Measurements from ENCODE around the gene SREBF1. TPM values are rescaled to one million over a fixed set of nuclear protein-coding genes. Genes with fewer than 3 reads are reported as not detected.

The SREBF1 gene
- total RNA-seq, 1 donor: 115 TPM

DNA sequence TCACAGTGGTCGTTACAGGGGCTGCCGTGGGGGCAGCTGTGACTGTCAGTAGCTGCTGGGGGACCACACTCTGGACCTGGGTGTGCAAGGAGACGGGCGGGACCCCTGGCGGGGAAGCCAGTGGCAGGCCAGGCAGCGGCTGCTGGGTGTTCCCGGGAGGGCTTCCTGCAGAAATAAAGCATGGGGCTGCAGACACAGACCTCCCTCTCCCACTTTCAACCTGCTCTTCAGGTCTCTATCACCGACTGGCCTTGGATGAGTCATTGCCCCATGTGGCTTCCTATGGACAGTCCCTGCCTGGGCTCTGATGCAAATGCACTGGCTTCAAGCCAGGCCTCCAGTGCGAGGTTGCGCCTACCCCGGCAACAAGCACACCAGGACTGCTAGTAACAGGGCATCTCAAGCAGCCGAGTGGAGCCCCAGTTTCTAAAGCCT is 17.2 kb downstream of the SREBF1 start:
- Histone ChIP-seq H3K79me2 (ENCODE audit: insufficient read depth, low read length) (peaks cover 33% of the 10 kb centered on the region), H3K9me3 (ENCODE audit: low read depth, low read length) (no peaks in the 10 kb centered on the region), H3K27ac (ENCODE audit: low read depth, low read length) (no peak overlapping the region), H3K4me1 (ENCODE audit: insufficient read depth, low read length) (peaks cover 33% of the 10 kb centered on the region), H2AFZ (ENCODE audit: low read length) (no peak overlapping the region), H3K4me3 (ENCODE audit: insufficient read depth, low read length) (no peak overlapping the region), H3K27me3 (ENCODE audit: insufficient read depth, low read length) (no peaks in the 10 kb centered on the region), H3K36me3 (ENCODE audit: insufficient read depth, low read length) (peaks cover 25% of the 10 kb centered on the region), H4K20me1 (ENCODE audit: insufficient read depth, low read length) (peaks cover 55% of the 10 kb centered on the region), H3K4me2 (ENCODE audit: insufficient read depth, low read length) (no peak overlapping the region)
- TF ChIP-seq, protein P1, sequence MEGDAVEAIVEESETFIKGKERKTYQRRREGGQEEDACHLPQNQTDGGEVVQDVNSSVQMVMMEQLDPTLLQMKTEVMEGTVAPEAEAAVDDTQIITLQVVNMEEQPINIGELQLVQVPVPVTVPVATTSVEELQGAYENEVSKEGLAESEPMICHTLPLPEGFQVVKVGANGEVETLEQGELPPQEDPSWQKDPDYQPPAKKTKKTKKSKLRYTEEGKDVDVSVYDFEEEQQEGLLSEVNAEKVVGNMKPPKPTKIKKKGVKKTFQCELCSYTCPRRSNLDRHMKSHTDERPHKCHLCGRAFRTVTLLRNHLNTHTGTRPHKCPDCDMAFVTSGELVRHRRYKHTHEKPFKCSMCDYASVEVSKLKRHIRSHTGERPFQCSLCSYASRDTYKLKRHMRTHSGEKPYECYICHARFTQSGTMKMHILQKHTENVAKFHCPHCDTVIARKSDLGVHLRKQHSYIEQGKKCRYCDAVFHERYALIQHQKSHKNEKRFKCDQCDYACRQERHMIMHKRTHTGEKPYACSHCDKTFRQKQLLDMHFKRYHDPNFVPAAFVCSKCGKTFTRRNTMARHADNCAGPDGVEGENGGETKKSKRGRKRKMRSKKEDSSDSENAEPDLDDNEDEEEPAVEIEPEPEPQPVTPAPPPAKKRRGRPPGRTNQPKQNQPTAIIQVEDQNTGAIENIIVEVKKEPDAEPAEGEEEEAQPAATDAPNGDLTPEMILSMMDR (IDR thresholded peaks at IDR 0.05; ENCODE audit: extremely low read depth, low read depth, low read length): no peak
- DNase-seq (ENCODE audit: insufficient read length, low spot score, missing footprints): peak; percentile 99

DNA sequence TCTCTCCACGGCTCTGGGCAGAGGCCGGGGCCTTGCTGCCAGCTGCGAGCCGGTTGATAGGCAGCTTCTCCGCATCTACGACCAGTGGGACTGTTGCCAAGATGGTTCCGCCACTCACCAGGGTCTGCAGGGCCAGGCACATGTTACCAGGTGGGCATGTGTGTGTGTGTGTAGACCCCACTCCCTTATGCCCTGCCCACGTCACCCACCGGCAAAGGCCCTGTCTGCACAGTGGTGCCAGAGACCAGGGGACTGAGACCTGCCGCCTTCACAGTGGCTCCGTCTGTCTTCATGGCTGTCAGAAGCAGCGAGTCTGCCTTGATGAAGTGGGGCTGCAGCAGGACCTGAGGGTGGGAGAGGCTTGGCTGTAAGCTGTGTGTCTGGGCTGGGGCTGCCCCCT is 17.7 kb downstream of the SREBF1 start:
- Histone ChIP-seq H3K79me2 (ENCODE audit: insufficient read depth, low read length) (peaks cover 29% of the 10 kb centered on the region), H3K4me1 (ENCODE audit: insufficient read depth, low read length) (peaks cover 29% of the 10 kb centered on the region), H3K9me3 (ENCODE audit: low read depth, low read length) (no peaks in the 10 kb centered on the region), H3K27ac (ENCODE audit: low read depth, low read length) (no peak overlapping the region), H3K4me2 (ENCODE audit: insufficient read depth, low read length) (no peak overlapping the region), H3K27me3 (ENCODE audit: insufficient read depth, low read length) (no peaks in the 10 kb centered on the region), H2AFZ (ENCODE audit: low read length) (no peak overlapping the region), H4K20me1 (ENCODE audit: insufficient read depth, low read length) (peaks cover 51% of the 10 kb centered on the region), H3K36me3 (ENCODE audit: insufficient read depth, low read length) (peaks cover 25% of the 10 kb centered on the region), H3K4me3 (ENCODE audit: insufficient read depth, low read length) (no peak overlapping the region)
- DNase-seq (ENCODE audit: insufficient read length, low spot score, missing footprints): peak; percentile 88
- TF ChIP-seq, protein P1 (IDR thresholded peaks at IDR 0.05; ENCODE audit: extremely low read depth, low read depth, low read length): no peak

DNA sequence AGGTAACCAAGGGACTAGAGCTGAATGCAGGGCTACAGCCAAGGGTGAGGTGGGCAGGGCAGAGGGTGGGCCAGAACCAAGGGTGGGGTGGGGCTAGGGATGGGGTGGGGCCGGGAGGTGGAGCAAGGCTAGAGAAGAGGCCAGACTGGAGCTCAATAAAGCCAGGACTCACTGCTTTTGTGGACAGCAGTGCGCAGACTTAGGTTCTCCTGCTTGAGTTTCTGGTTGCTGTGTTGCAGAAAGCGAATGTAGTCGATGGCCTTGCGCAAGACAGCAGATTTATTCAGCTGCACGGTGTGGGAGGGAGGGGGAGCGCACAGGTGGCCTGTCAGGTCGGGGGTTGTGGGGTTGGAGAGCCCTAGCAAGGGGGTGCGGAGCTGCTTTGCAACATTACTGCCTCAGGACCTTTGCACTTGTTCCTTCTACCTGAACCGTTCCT is 18.7 kb downstream of the SREBF1 start:
- H3K79me2 ChIP-seq (ENCODE audit: insufficient read depth, low read length): peaks cover 26% of the 10 kb centered on the region
- H3K4me2 ChIP-seq (ENCODE audit: insufficient read depth, low read length): no peak overlapping the region
- H3K9me3 ChIP-seq (ENCODE audit: low read depth, low read length): no peaks in the 10 kb centered on the region
- H2AFZ ChIP-seq (ENCODE audit: low read length): no peak overlapping the region
- H3K36me3 ChIP-seq (ENCODE audit: insufficient read depth, low read length): peaks cover 26% of the 10 kb centered on the region
- no peak overlapping the region for H3K4me3 ChIP-seq (ENCODE audit: insufficient read depth, low read length)
- no peak overlapping the region for H3K27ac ChIP-seq (ENCODE audit: low read depth, low read length)
- H3K27me3 ChIP-seq (ENCODE audit: insufficient read depth, low read length): no peaks in the 10 kb centered on the region
- H4K20me1 ChIP-seq (ENCODE audit: insufficient read depth, low read length): peaks cover 47% of the 10 kb centered on the region
- H3K4me1 ChIP-seq (ENCODE audit: insufficient read depth, low read length): peaks cover 21% of the 10 kb centered on the region
- DNase-seq (ENCODE audit: insufficient read length, low spot score, missing footprints): peak; percentile 95
- TF ChIP-seq, protein P1 (IDR thresholded peaks at IDR 0.05; ENCODE audit: extremely low read depth, low read depth, low read length): no peak

DNA sequence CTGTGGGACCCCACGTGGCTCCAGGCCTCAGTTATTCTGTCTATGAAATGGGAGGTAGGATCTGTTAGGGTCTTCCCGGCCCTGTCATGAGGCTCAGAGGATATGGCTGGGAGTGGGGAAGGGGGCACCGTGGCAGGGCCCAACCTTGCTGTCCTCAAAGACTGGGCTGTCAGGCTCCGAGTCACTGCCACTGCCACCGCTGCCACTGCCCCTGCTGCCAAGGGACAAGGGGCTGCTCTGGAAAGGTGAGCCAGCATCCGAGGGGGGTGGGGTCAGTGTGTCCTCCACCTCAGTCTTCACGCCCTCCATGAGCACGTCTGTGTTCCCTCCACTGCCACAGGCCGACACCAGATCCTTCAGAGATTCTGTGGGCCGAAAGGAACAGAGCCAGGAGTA is 19.2 kb downstream of the SREBF1 start:
- H3K27ac ChIP-seq (ENCODE audit: low read depth, low read length): no peak overlapping the region
- peaks cover 31% of the 10 kb centered on the region for H3K36me3 ChIP-seq (ENCODE audit: insufficient read depth, low read length)
- no peak overlapping the region for H2AFZ ChIP-seq (ENCODE audit: low read length)
- no peak for DNase-seq (ENCODE audit: insufficient read length, low spot score, missing footprints)
- peaks cover 16% of the 10 kb centered on the region for H3K4me1 ChIP-seq (ENCODE audit: insufficient read depth, low read length)
- H4K20me1 ChIP-seq (ENCODE audit: insufficient read depth, low read length): peaks cover 42% of the 10 kb centered on the region
- no peak overlapping the region for H3K4me3 ChIP-seq (ENCODE audit: insufficient read depth, low read length)
- no peaks in the 10 kb centered on the region for H3K9me3 ChIP-seq (ENCODE audit: low read depth, low read length)
- H3K27me3 ChIP-seq (ENCODE audit: insufficient read depth, low read length): no peaks in the 10 kb centered on the region
- TF ChIP-seq, protein P1 (IDR thresholded peaks at IDR 0.05; ENCODE audit: extremely low read depth, low read depth, low read length): no peak
- H3K4me2 ChIP-seq (ENCODE audit: insufficient read depth, low read length): no peak overlapping the region
- peaks cover 20% of the 10 kb centered on the region for H3K79me2 ChIP-seq (ENCODE audit: insufficient read depth, low read length)

All from osteoblast (primary cell).